Brain microvascular endothelial cell (primary cell): Measurements from ENCODE around the gene NDUFB10.
A peak's percentile ranks its signal among the peaks of the same experiment; 100 is the strongest.

ENCODE experiments used
- DNase-seq: peaks from one replicate; pipeline ENCODE4 v3.0.0-alpha.2; 2020
- H3K27ac ChIP-seq: fragments of 250-450 bp; sonication (Bioruptor Pico); 2 replicates; pipeline ENCODE4 v1.5.1; 2020; ENCODE audit warnings: mild to moderate bottlenecking, moderate library complexity
- H3K27me3 ChIP-seq: fragments of 250-450 bp; sonication (Bioruptor Pico); replicated peaks from 2 replicates; pipeline ENCODE4 v1.5.1; 2020; ENCODE audit warnings: mild to moderate bottlenecking
- H3K36me3 ChIP-seq: fragments of 250-450 bp; sonication (Bioruptor Pico); replicated peaks from 2 replicates; pipeline ENCODE4 v1.5.1; 2020; ENCODE audit warnings: mild to moderate bottlenecking
- H3K4me3 ChIP-seq: 2 replicates; pipeline ENCODE4 v1.5.1; 2011; ENCODE audit warnings: low read depth, mild to moderate bottlenecking, control low read depth, low read length, moderate library complexity
- CTCF ChIP-seq: IDR thresholded peaks from 2 replicates; pipeline ENCODE4 v1.5.1; 2011; ENCODE audit warnings: low read depth, mild to moderate bottlenecking, moderate library complexity, low read length, control low read depth, inconsistent platforms; ENCODE audit errors: missing control alignments
- in situ Hi-C: cut with HindIII; loops from 2 replicates; pipeline ENCODE4 v1.10.0; 2017; ENCODE audit warnings: low sequenced_read_pairs, low pct_ligation_motif_present

Gene NDUFB10

DNA sequence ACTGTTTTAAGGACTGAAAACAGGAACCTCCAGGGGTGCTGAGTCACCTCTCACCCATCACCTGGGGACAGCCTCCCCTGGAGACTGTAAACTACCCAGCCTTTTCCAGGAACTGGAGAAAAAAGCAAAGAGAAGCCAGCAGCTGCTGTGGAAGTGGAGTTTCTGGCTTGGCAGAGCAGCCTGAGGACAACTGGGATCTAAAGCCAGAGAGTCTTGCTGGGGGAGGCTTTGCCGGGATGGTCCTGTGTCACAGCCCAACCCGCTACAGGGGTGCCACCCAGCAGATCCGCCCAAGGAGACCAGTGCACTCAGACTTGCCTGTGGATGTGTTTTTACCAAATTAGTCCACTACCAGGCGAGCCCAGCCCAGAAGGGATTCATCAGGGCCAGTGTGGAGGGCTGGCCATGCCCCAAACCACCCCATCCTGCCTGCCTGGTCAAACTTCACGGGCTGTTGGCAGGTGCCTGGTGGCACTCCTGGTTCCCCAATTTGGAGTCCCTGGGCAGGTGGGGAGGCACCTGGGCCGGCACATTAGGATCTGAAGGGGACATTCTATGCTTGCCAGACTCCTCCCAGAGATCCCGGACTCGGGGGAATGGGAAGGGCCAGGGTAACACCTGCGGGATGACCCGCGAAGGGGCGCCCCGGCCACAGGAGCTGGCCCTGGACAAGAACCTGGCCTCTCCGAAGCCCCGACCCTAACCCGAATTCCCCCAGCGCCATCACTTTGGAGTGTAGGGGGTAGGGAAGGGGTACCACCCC, 17.1 kb upstream of the NDUFB10 start:
- in situ Hi-C loops, result no loop called here
- peak overlapping the region; percentile 86 for H3K4me3 ChIP-seq
- H3K36me3 ChIP-seq, result peaks cover 11% of the 10 kb centered on the region
- DNase-seq, result no peak
- H3K27ac ChIP-seq, result no peak overlapping the region
- TF ChIP-seq CTCF, result no peak
- H3K27me3 ChIP-seq, result no peaks in the 10 kb centered on the region

DNA sequence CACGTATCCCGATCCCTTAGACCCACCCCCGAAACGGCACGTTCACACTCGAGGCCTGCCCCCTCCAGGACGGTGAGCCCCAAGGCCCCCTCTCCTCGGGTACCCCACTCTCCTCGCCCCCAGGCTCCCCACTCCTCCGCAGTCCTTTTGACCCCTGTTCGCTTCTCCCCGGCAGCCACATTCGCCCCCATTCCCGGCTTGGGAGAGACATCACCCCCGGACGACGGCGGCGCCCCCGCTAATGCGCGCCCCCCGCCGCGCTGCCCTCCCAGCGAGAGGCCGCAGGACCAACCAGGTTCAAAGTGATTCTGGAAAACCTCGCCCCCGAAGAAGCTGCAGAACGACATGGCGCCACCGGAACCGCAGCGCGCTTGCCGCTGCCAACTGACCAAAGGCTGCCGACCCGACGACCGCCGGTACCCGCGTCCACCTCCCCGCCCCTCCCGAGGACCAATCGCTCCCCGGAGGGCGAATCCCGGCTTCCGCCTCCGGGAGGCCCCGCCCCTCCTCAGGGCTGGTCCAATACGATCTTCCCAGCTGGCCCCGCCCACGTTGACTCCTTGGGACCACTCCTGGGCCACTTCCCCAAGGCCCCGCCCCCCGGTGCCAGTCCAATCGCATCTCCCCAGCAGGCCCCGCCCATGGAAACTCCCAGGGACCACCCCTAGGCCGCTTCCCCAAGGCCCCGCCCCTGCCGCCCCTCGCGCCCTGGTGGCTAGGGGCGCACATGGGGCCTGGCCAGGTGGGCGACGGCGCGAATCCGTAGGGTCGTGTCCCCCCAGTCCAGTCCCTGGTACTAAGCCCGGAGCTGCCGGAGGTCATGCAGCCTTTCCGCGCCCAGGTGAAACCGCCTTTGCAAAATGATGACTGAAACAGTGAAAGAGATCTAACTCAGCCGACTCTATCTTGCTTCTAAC, 16.3 kb upstream of the NDUFB10 start, which contains the start of gene MSRB1:
Gene MSRB1, minus strand, starts transcription at position 390 of the 917 bp plus-strand sequence. Its CDS starts 43 bp downstream, at position 347.
- in situ Hi-C loops, result no loop called here

GRCh38 chr16:1944612-1945199, 14.6 kb upstream of the NDUFB10 start:
- no peaks in the 10 kb centered on the region for H3K36me3 ChIP-seq
- H3K4me3 ChIP-seq, result no peak overlapping the region
- no peaks in the 10 kb centered on the region for H3K27me3 ChIP-seq
- TF ChIP-seq CTCF, result no peak
- H3K27ac ChIP-seq, result no peak overlapping the region
- no peak for DNase-seq
- in situ Hi-C loops, result no loop called here

More for the DNA sequence above, 16.3 kb upstream of the NDUFB10 start, which contains the start of gene MSRB1:
- DNase-seq, result peak; percentile 98
- no peak for TF ChIP-seq CTCF
- no peaks in the 10 kb centered on the region for H3K27me3 ChIP-seq
- H3K4me3 ChIP-seq, result peak within 1 kb of the TSS; percentile 86
- H3K36me3 ChIP-seq, result peaks cover 9% of the 10 kb centered on the region
- no peak within 1 kb of the TSS for H3K27ac ChIP-seq

DNA sequence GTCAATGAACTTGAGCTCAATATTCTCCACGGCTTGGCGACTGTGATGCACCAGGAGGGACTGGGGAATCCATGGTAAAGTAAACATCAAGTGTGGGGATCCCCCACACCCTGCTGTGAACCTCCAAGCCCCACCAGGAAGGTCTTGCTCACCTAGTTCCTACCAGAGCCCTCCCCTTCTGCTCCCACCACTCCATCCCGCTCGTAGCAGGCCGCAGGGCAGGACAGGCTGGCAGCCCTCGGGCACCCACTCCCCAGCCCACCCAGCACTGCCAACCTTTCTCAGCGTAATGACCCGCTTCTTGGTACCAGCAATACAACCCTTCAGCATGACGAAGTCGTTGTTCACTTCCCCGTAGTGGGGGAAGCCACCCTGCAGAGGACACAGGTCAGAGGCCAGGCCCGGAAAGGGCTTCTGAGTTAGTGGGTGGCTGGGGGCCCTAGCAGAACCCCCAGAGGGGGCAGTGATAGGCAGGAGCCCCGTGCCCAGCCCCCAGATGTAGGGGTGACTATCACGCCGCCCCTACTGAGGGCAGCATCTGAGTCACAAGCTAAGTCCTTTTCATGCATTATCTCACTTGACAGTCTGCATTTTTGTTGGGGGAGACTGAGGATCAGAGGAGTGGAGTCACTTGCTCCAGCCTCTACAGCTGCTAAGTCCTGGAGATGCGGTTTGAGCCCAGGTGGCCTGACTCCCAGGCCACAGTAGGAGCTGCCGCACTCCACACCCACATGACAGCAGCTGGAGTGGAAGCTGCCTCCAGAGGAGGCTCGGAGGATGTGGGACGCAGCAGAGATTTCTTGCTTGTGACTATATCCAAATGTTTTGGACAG, 13.6 kb upstream of the NDUFB10 start:
- Histone ChIP-seq H3K27ac (no peak overlapping the region), H3K27me3 (no peaks in the 10 kb centered on the region), H3K36me3 (no peaks in the 10 kb centered on the region), H3K4me3 (no peak overlapping the region)
- in situ Hi-C loops, result no loop called here
- no peak for TF ChIP-seq CTCF
- no peak for DNase-seq
